Mesangial cell (primary cell): ENCODE results near the gene C9orf50. TPM values are rescaled to one million over a fixed set of nuclear protein-coding genes. Genes with fewer than 3 reads are reported as not detected.

ENCODE experiments used
- total RNA-seq: library from RNA; depleted of rRNA; stranded (reverse); fragments of >200 nt; gene quantifications from 2 replicates; pipeline ENCODE4 v1.2.3, GENCODE V29; 2015

Gene C9orf50
- total RNA-seq = 0.16 and 0.25 TPM in 2 replicates

GRCh38 chr9:129620669-129621295 lies at the start of gene C9orf50:
Gene C9orf50 (minus strand): TSS chr9:129621101. CDS start chr9:129620574, 527 bp downstream.

GRCh38 chr9:129665389-129665775 lies 44.5 kb upstream of the C9orf50 start, which contains the start of gene PRRX2:
Gene PRRX2 (plus strand): TSS chr9:129665647. CDS start chr9:129665868, 221 bp downstream.

GRCh38 chr9:129641750-129642585 lies 21.1 kb upstream of the C9orf50 start, which contains the start of gene ASB6:
Gene ASB6 (minus strand): TSS chr9:129642151. CDS start chr9:129641999, 152 bp downstream.

GRCh38 chr9:129626079-129626624 lies 5.3 kb upstream of the C9orf50 start, which contains the start of gene NTMT1:
Gene NTMT1 (plus strand): TSS chr9:129626163. CDS start chr9:129632704, 6,541 bp downstream.

Other genes with a start within 250 kb of the C9orf50 start
- 41.3 and 79.5 TPM in 2 replicates for gene NTMT1, start 5.1 kb upstream of the C9orf50 start, total RNA-seq
- 21.2 and 23.5 TPM in 2 replicates for gene ASB6, start 21.1 kb upstream of the C9orf50 start, total RNA-seq
- 1.6 and 2.7 TPM in 2 replicates for gene PRRX2, start 44.5 kb upstream of the C9orf50 start, total RNA-seq
- 5.1 and 52.4 TPM in 2 replicates for gene PTGES, start 131.9 kb upstream of the C9orf50 start, total RNA-seq
- gene TOR1B, start 182.1 kb upstream of the C9orf50 start, total RNA-seq = 27.4 and 28.2 TPM in 2 replicates
- 62.6 and 67.8 TPM in 2 replicates for gene TOR1A, start 203.0 kb upstream of the C9orf50 start, total RNA-seq
- 17.0 and 24.0 TPM in 2 replicates for gene C9orf78, start 214.2 kb upstream of the C9orf50 start, total RNA-seq
- gene USP20, start 214.4 kb upstream of the C9orf50 start, total RNA-seq = 7.5 and 16.7 TPM in 2 replicates